Caco-2 (cell line): ENCODE results near the gene SLC6A6. TPM values are rescaled to one million over a fixed set of nuclear protein-coding genes. Genes with fewer than 3 reads are reported as not detected.
A peak's percentile ranks its signal among the peaks of the same experiment; 100 is the strongest.

Experiments
- BruUV-seq: library from RNA; stranded (reverse); fragments of 400-500 nt; replicated peaks from 2 replicates; lab custom pipeline; 2021; lab: Mats Ljungman, UMichigan
- CTCF ChIA-PET: fragments of 300-600 bp; sonication (Branson Sonifier 250); formaldehyde crosslinking; loops from one replicate; lab custom pipeline; 2022; ENCODE audit warnings: antibody characterized with exemption; lab: Charles Lee
- POLR2A ChIA-PET: fragments of 300-600 bp; sonication (Branson Sonifier 250); formaldehyde crosslinking; loops from one replicate; lab custom pipeline; 2022; ENCODE audit warnings: antibody characterized with exemption; lab: Charles Lee
- DNase-seq, 2 experiments: peaks; one replicate each; pipeline versions ENCODE4 v3.0.0 to v3.0.0-alpha.2; 2020 to 2022
- H3K27me3 ChIP-seq: replicated peaks from 2 replicates; pipeline ENCODE4 v1.6.0; 2011; ENCODE audit warnings: low read length; ENCODE audit not compliant: control insufficient read depth, insufficient read depth
- H3K36me3 ChIP-seq: 2 replicates; pipeline ENCODE4 v1.5.1; 2011; ENCODE audit warnings: low read length; ENCODE audit not compliant: control insufficient read depth, insufficient read depth
- H3K4me1 ChIP-seq: fragments of 250-450 bp; sonication (Bioruptor Pico); 2 replicates; pipeline ENCODE4 v1.5.1; 2020; ENCODE audit warnings: mild to moderate bottlenecking
- H3K4me3 ChIP-seq: 2 replicates; pipeline ENCODE4 v1.5.1; 2011; ENCODE audit warnings: low read depth, mild to moderate bottlenecking, control low read depth, low read length
- H3K9me3 ChIP-seq: fragments of 250-450 bp; sonication (Bioruptor Pico); 2 replicates; pipeline ENCODE4 v1.5.1; 2020; ENCODE audit warnings: mild to moderate bottlenecking, moderate library complexity
- H3K27ac Mint-ChIP-seq: one replicate; pipeline ENCODE4 v1.8.0; 2022; ENCODE audit warnings: mixed read lengths; ENCODE audit not compliant: unreplicated experiment
- H3K27me3 Mint-ChIP-seq: one replicate; pipeline ENCODE4 v1.8.0; 2022; ENCODE audit warnings: mixed read lengths; ENCODE audit not compliant: insufficient read depth, unreplicated experiment
- H3K36me3 Mint-ChIP-seq: one replicate; pipeline ENCODE4 v1.8.0; 2022; ENCODE audit warnings: mild to moderate bottlenecking, mixed read lengths; ENCODE audit not compliant: insufficient read depth, unreplicated experiment
- H3K4me1 Mint-ChIP-seq: one replicate; pipeline ENCODE4 v1.8.0; 2022; ENCODE audit warnings: low read depth, mixed read lengths; ENCODE audit not compliant: unreplicated experiment
- H3K4me3 Mint-ChIP-seq: one replicate; pipeline ENCODE4 v1.8.0; 2022; ENCODE audit warnings: mild to moderate bottlenecking, moderate library complexity, mixed read lengths; ENCODE audit not compliant: unreplicated experiment
- H3K9me3 Mint-ChIP-seq: one replicate; pipeline ENCODE4 v1.8.0; 2022; ENCODE audit warnings: mixed read lengths; ENCODE audit not compliant: unreplicated experiment
- CTCF ChIP-seq, 2 experiments: fragments of 200-600 bp in 1 of 2; IDR thresholded peaks; 1 replicate in 1 of 2; 2 replicates in 1 of 2; pipeline versions ENCODE4 v1.5.1 to v1.8.0; 2011 to 2022; ENCODE audit warnings: antibody characterized with exemption in 1 of 2, control low read depth in 1 of 2, inconsistent platforms in 1 of 2, low read depth in 1 of 2, low read length in 1 of 2, mild to moderate bottlenecking in 1 of 2, moderate library complexity in 1 of 2; ENCODE audit not compliant: insufficient read depth in 1 of 2, severe bottlenecking in 1 of 2, unreplicated experiment in 1 of 2
- intact Hi-C: fragments of 100-400 bp; cut with micrococcal nuclease; formaldehyde crosslinking; loops from one replicate; pipeline ENCODE4 v1.10.0; 2022; ENCODE audit not compliant: unreplicated experiment
- total RNA-seq: library from RNA; stranded (reverse); gene quantifications from 2 replicates; pipeline ENCODE4 v1.2.3, GENCODE V29; 2022

SLC6A6 gene
- total RNA-seq, 1 experiment from 2014 or later, result 49.6 TPM

- H3K27me3 Mint-ChIP-seq, result no peaks in the 10 kb centered on the region
- Histone ChIP-seq H3K27me3 (no peaks in the 10 kb centered on the region), H3K9me3 (no peaks in the 10 kb centered on the region), H3K4me1 (0 out of 2 replicates have a peak, but pooled peaks cover 9% of the 10 kb centered on the region), H3K4me3 (no peak overlapping the region), H3K36me3 (peaks cover 5% of the 10 kb centered on the region)
- ChIA-PET CTCF (interaction anchor here (0.6 kb wide), 1 partner anchor 572 kb away, joined by 3 read pairs; no protein-coding TSS in a partner anchor), POLR2A (no interaction called here)
- H3K36me3 Mint-ChIP-seq, result peaks cover 48% of the 10 kb centered on the region
- no peak for TF ChIP-seq CTCF (IDR thresholded peaks at IDR 0.05; ENCODE audit: insufficient read depth in 1 of 2, low read depth in 1 of 2, low read length in 1 of 2, severe bottlenecking in 1 of 2, unreplicated experiment in 1 of 2)
- intact Hi-C loops, result no loop called here
- BruUV-seq, result no TSS peak
- peak overlapping the region; percentile 36 for H3K27ac Mint-ChIP-seq
- H3K4me3 Mint-ChIP-seq, result no peak overlapping the region
- no peaks in the 10 kb centered on the region for H3K9me3 Mint-ChIP-seq
- H3K4me1 Mint-ChIP-seq, result no peaks in the 10 kb centered on the region
- no peak for DNase-seq
Observed at GRCh38 chr3:14472471-14473351, 70.3 kb downstream of the SLC6A6 start.

GRCh38 chr3:14473411-14473891 is 71.0 kb downstream of the SLC6A6 start:
- CTCF ChIA-PET, result interaction anchor here (0.6 kb wide), 1 partner anchor 573 kb away, joined by 3 read pairs; no protein-coding TSS in a partner anchor
- no peaks in the 10 kb centered on the region for H3K9me3 Mint-ChIP-seq
- intact Hi-C loops, result no loop called here
- no peak for DNase-seq
- H3K27ac Mint-ChIP-seq, result peak overlapping the region; percentile 36
- H3K4me3 Mint-ChIP-seq, result no peak overlapping the region
- no peak overlapping the region for H3K4me3 ChIP-seq
- H3K36me3 ChIP-seq, result peaks cover 3% of the 10 kb centered on the region
- POLR2A ChIA-PET, result no interaction called here
- TF ChIP-seq CTCF (IDR thresholded peaks at IDR 0.05; ENCODE audit: insufficient read depth in 1 of 2, low read depth in 1 of 2, low read length in 1 of 2, severe bottlenecking in 1 of 2, unreplicated experiment in 1 of 2), result no peak
- H3K4me1 ChIP-seq, result 0 out of 2 replicates have a peak, but pooled peaks cover 9% of the 10 kb centered on the region
- BruUV-seq, result no TSS peak
- H3K27me3 Mint-ChIP-seq, result no peaks in the 10 kb centered on the region
- H3K36me3 Mint-ChIP-seq, result peaks cover 48% of the 10 kb centered on the region
- H3K9me3 ChIP-seq, result no peaks in the 10 kb centered on the region
- H3K4me1 Mint-ChIP-seq, result no peaks in the 10 kb centered on the region
- no peaks in the 10 kb centered on the region for H3K27me3 ChIP-seq

- peaks cover 3% of the 10 kb centered on the region for H3K36me3 ChIP-seq
- no peaks in the 10 kb centered on the region for H3K9me3 ChIP-seq
- peaks cover 54% of the 10 kb centered on the region for H3K36me3 Mint-ChIP-seq
- H3K4me1 ChIP-seq, result peaks cover 9% of the 10 kb centered on the region; the same call in 1 of the 2 replicates
- intact Hi-C loops, result no loop called here
- H3K27me3 ChIP-seq, result no peaks in the 10 kb centered on the region
- no peak overlapping the region for H3K4me3 ChIP-seq
- BruUV-seq, result no TSS peak
- H3K9me3 Mint-ChIP-seq, result no peaks in the 10 kb centered on the region
- no peak for DNase-seq
- no peak for TF ChIP-seq CTCF (IDR thresholded peaks at IDR 0.05; ENCODE audit: insufficient read depth in 1 of 2, low read depth in 1 of 2, low read length in 1 of 2, severe bottlenecking in 1 of 2, unreplicated experiment in 1 of 2)
- H3K4me3 Mint-ChIP-seq, result no peak overlapping the region
- no peaks in the 10 kb centered on the region for H3K27me3 Mint-ChIP-seq
- ChIA-PET POLR2A (no interaction called here), CTCF (no interaction called here)
- no peaks in the 10 kb centered on the region for H3K4me1 Mint-ChIP-seq
- H3K27ac Mint-ChIP-seq, result no peak overlapping the region
Observed at GRCh38 chr3:14474363-14475081, 72.1 kb downstream of the SLC6A6 start.
